Activated T-helper 1 cell treated with anti-CD3 and anti-CD28 coated beads, Interleukin-12 subunit alpha, Interleukin-12 subunit beta, Interleukin-2, Interleukin-4 antibody, amounts not matched to agents 30 ng/mL and 10 ng/mL and 1 ng/mL, durations not matched to agents 14 hours and 24 hours and 36 hours (primary cell): ENCODE measurements around the gene PCDHGB1. TPM values are rescaled to one million over a fixed set of nuclear protein-coding genes. Genes with fewer than 3 reads are reported as not detected.
"Not testable (repeated sequence)": the region's sequence is repeated elsewhere in the genome, so short reads cannot be mapped to it uniquely, and the experiment has no call there.

Source experiments
- DNase-seq: peaks from one replicate; pipeline ENCODE4 v3.0.0; 2021; ENCODE audit warnings: low spot score
- H3K27ac Mint-ChIP-seq: one replicate; pipeline ENCODE4 v1.8.0; 2021; ENCODE audit warnings: mild to moderate bottlenecking, mixed read lengths
- H3K27me3 Mint-ChIP-seq: one replicate; pipeline ENCODE4 v1.8.0; 2022; ENCODE audit warnings: mild to moderate bottlenecking, moderate library complexity, mixed read lengths; ENCODE audit not compliant: insufficient read depth
- H3K36me3 Mint-ChIP-seq: one replicate; pipeline ENCODE4 v1.8.0; 2021; ENCODE audit warnings: low read depth, mixed read lengths
- H3K4me1 Mint-ChIP-seq: one replicate; pipeline ENCODE4 v1.8.0; 2021; ENCODE audit warnings: low read depth, mixed read lengths
- H3K4me3 Mint-ChIP-seq: one replicate; pipeline ENCODE4 v1.8.0; 2021; ENCODE audit warnings: mild to moderate bottlenecking, moderate library complexity, mixed read lengths
- H3K9me3 Mint-ChIP-seq: one replicate; pipeline ENCODE4 v1.8.0; 2021; ENCODE audit warnings: mixed read lengths
- intact Hi-C: fragments of 100-400 bp; cut with micrococcal nuclease; formaldehyde crosslinking; loops from one replicate; pipeline ENCODE4 v1.15.1; 2024
- total RNA-seq: library from RNA; stranded (reverse); gene quantifications from 2 replicates; pipeline ENCODE4 v1.2.3, GENCODE V29; 2022

Gene PCDHGB1
- total RNA-seq, 1 donor from 2014 or later: 0.18 TPM

- Mint-ChIP-seq H3K4me3 (peak within 1 kb of the TSS; percentile 22), H3K4me1 (peaks cover 11% of the 10 kb centered on the region), H3K9me3 (peaks cover 25% of the 10 kb centered on the region), H3K36me3 (peaks cover 6% of the 10 kb centered on the region), H3K27ac (no peak within 1 kb of the TSS), H3K27me3 (peaks cover 23% of the 10 kb centered on the region)
- intact Hi-C loops: no loop called here
- DNase-seq: no peak
Measured at GRCh38 chr5:141330299-141331080, 19.4 kb upstream of the PCDHGB1 start, which contains the start of gene PCDHGA1. Gene PCDHGA1 (plus strand): TSS chr5:141330514.

- DNase-seq, H3K4me1 Mint-ChIP-seq, H3K4me3 Mint-ChIP-seq, H3K36me3 Mint-ChIP-seq, intact Hi-C loops, H3K27ac Mint-ChIP-seq: not testable (repeated sequence)
- H3K27me3 Mint-ChIP-seq: peaks cover 33% of the 10 kb centered on the region
- H3K9me3 Mint-ChIP-seq: peaks cover 35% of the 10 kb centered on the region
Measured at GRCh38 chr5:141332571-141332970, 17.3 kb upstream of the PCDHGB1 start.

GRCh38 chr5:141338538-141339306 lies 11.2 kb upstream of the PCDHGB1 start, which contains the start of gene PCDHGA2:
Gene PCDHGA2 (plus strand): TSS chr5:141338760.
- Mint-ChIP-seq H3K27ac (peak within 1 kb of the TSS; percentile 15), H3K27me3 (peaks cover 39% of the 10 kb centered on the region), H3K4me1 (no peaks in the 10 kb centered on the region), H3K4me3 (peak within 1 kb of the TSS; percentile 64), H3K9me3 (peaks cover 38% of the 10 kb centered on the region), H3K36me3 (peaks cover 4% of the 10 kb centered on the region)
- intact Hi-C loops: loop anchor here (5.0 kb wide), 2 partner anchors 44 to 84 kb away; partner anchors contain the start of genes PCDHGA11 and PCDHGA7
- DNase-seq: no peak

- H3K27ac Mint-ChIP-seq, intact Hi-C loops: not testable (repeated sequence)
- peaks cover 41% of the 10 kb centered on the region for H3K9me3 Mint-ChIP-seq
Measured at GRCh38 chr5:141340781-141341354, 9.0 kb upstream of the PCDHGB1 start.

DNA sequence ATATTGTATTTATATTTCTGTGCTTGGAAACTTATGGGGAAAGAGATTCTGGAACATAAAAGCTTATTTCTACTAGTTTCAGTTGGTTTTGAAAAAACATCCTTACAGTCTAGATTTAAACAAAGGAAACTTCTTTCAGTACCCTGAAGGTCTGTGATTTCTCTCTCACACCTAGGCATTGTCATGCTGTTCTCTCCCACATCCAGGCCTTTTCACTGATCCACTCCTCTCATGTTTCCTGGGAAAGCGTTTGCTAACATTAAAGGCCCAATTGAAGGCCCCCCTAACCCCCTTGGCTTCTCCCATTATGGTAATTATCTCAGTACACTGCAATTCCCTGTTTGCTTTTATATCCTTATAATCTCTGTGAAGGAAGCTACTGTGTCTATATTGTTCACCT lies 7.1 kb upstream of the PCDHGB1 start:
- intact Hi-C loops: no loop called here
- peaks cover 44% of the 10 kb centered on the region for H3K9me3 Mint-ChIP-seq
- H3K4me3 Mint-ChIP-seq: no peak overlapping the region
- H3K36me3 Mint-ChIP-seq: peaks cover 2% of the 10 kb centered on the region
- H3K27ac Mint-ChIP-seq: no peak overlapping the region
- no peak for DNase-seq
- peaks cover 21% of the 10 kb centered on the region for H3K27me3 Mint-ChIP-seq
- H3K4me1 Mint-ChIP-seq: no peaks in the 10 kb centered on the region

More at GRCh38 chr5:141340781-141341354, 9.0 kb upstream of the PCDHGB1 start:
- not testable (repeated sequence) for DNase-seq, H3K4me3 Mint-ChIP-seq, H3K4me1 Mint-ChIP-seq, H3K36me3 Mint-ChIP-seq
- H3K27me3 Mint-ChIP-seq: peaks cover 31% of the 10 kb centered on the region

GRCh38 chr5:141343242-141343952 lies 6.5 kb upstream of the PCDHGB1 start, which contains the start of gene PCDHGA3:
Gene PCDHGA3 (plus strand): TSS chr5:141343829. CDS start chr5:141344034, 205 bp downstream.
- no peak within 1 kb of the TSS for H3K27ac Mint-ChIP-seq
- peaks cover 2% of the 10 kb centered on the region for H3K36me3 Mint-ChIP-seq
- H3K27me3 Mint-ChIP-seq: peaks cover 15% of the 10 kb centered on the region
- DNase-seq: no peak
- intact Hi-C loops: no loop called here
- peaks cover 42% of the 10 kb centered on the region for H3K9me3 Mint-ChIP-seq
- H3K4me3 Mint-ChIP-seq: peak within 1 kb of the TSS; percentile 75
- H3K4me1 Mint-ChIP-seq: no peaks in the 10 kb centered on the region

- DNase-seq: no peak
- H3K4me1 Mint-ChIP-seq: no peaks in the 10 kb centered on the region
- peaks cover 9% of the 10 kb centered on the region for H3K27me3 Mint-ChIP-seq
- H3K36me3 Mint-ChIP-seq: peaks cover 2% of the 10 kb centered on the region
- peaks cover 42% of the 10 kb centered on the region for H3K9me3 Mint-ChIP-seq
- intact Hi-C loops: no loop called here
- H3K27ac Mint-ChIP-seq: no peak overlapping the region
- H3K4me3 Mint-ChIP-seq: peak overlapping the region; percentile 75
Measured at GRCh38 chr5:141343953-141344463, 5.9 kb upstream of the PCDHGB1 start.

- DNase-seq: no peak
- no peak overlapping the region for H3K27ac Mint-ChIP-seq
- H3K27me3 Mint-ChIP-seq: peaks cover 12% of the 10 kb centered on the region
- peaks cover 6% of the 10 kb centered on the region for H3K4me1 Mint-ChIP-seq
- peaks cover 43% of the 10 kb centered on the region for H3K9me3 Mint-ChIP-seq
- H3K4me3 Mint-ChIP-seq: no peak overlapping the region
- peaks cover 2% of the 10 kb centered on the region for H3K36me3 Mint-ChIP-seq
- intact Hi-C loops: no loop called here
Measured at GRCh38 chr5:141345327-141345726, 4.6 kb upstream of the PCDHGB1 start.

DNA sequence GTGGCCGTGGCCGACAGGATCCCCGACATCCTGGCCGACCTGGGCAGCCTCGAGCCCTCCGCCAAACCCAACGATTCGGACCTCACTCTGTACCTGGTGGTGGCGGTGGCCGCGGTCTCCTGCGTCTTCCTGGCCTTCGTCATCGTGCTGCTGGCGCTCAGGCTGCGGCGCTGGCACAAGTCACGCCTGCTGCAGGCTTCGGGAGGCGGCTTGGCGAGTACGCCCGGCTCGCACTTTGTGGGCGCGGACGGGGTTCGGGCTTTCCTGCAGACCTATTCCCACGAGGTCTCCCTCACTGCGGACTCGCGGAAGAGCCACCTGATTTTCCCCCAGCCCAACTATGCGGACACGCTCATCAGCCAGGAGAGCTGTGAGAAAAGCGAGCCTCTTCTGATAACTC lies 3.9 kb upstream of the PCDHGB1 start:
- intact Hi-C loops, H3K4me3 Mint-ChIP-seq, H3K4me1 Mint-ChIP-seq, H3K36me3 Mint-ChIP-seq, DNase-seq, H3K27ac Mint-ChIP-seq: not testable (repeated sequence)
- H3K27me3 Mint-ChIP-seq: peaks cover 12% of the 10 kb centered on the region
- peaks cover 46% of the 10 kb centered on the region for H3K9me3 Mint-ChIP-seq

DNA sequence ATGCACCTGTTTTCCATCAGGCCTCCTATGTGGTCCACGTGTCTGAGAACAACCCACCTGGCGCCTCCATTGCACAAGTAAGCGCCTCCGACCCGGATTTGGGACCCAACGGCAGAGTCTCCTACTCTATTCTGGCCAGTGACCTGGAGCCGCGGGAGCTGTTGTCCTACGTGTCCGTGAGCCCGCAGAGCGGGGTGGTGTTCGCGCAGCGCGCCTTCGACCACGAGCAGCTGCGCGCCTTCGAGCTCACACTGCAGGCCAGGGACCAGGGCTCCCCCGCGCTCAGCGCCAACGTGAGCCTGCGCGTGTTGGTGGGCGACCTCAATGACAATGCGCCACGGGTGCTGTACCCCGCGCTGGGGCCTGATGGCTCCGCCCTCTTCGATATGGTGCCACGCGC lies 1.7 kb downstream of the PCDHGB1 start:
- Mint-ChIP-seq H3K9me3 (peaks cover 34% of the 10 kb centered on the region), H3K4me1 (peaks cover 6% of the 10 kb centered on the region), H3K4me3 (no peak overlapping the region), H3K36me3 (no peaks in the 10 kb centered on the region), H3K27me3 (peaks cover 11% of the 10 kb centered on the region), H3K27ac (no peak overlapping the region)
- intact Hi-C loops: loop anchor here (10.0 kb wide), 1 partner anchor 107 kb away; the partner anchor contains the start of gene PCDHB15
- DNase-seq: no peak

- no peak for DNase-seq
- peaks cover 27% of the 10 kb centered on the region for H3K9me3 Mint-ChIP-seq
- peaks cover 2% of the 10 kb centered on the region for H3K36me3 Mint-ChIP-seq
- H3K27ac Mint-ChIP-seq: no peak within 1 kb of the TSS
- intact Hi-C loops: loop anchor here (5.0 to 10.0 kb wide), 2 partner anchors 110 to 167 kb away; partner anchors contain the start of gene PCDHB15
- peak within 1 kb of the TSS; percentile 33 for H3K4me3 Mint-ChIP-seq
- peaks cover 7% of the 10 kb centered on the region for H3K27me3 Mint-ChIP-seq
- peaks cover 8% of the 10 kb centered on the region for H3K4me1 Mint-ChIP-seq
Measured at GRCh38 chr5:141354900-141355469, 5.1 kb downstream of the PCDHGB1 start, which contains the start of gene PCDHGA4. Gene PCDHGA4 (plus strand): TSS chr5:141355021. CDS start chr5:141355108, 87 bp downstream.
